MM.1S (cell line): Measurements from ENCODE around the gene RPP40.

Source experiments
- DNase-seq: peaks from one replicate; pipeline ENCODE4 v3.0.0-alpha.2; 2015
- H2AFZ ChIP-seq: fragments of 300-600 bp; sonication (generic); 2 replicates; pipeline ENCODE4 v1.6.0; 2016; ENCODE audit warnings: antibody characterized with exemption, low read length
- H3F3A ChIP-seq: fragments of 300-600 bp; sonication (generic); 2 replicates; pipeline ENCODE4 v1.6.1; 2016; ENCODE audit warnings: mild to moderate bottlenecking, antibody characterized with exemption, low read length, moderate library complexity, mixed read lengths; ENCODE audit not compliant: insufficient read depth
- H3K27ac ChIP-seq: fragments of 300-600 bp; sonication (generic); 2 replicates; pipeline ENCODE4 v1.5.1; 2016; ENCODE audit warnings: mild to moderate bottlenecking, low read length
- H3K27me3 ChIP-seq: fragments of 300-600 bp; sonication (generic); replicated peaks from 2 replicates; pipeline ENCODE4 v1.6.0; 2016; ENCODE audit warnings: low read length; ENCODE audit not compliant: insufficient read depth
- H3K36me3 ChIP-seq: fragments of 300-600 bp; sonication (generic); replicated peaks from 2 replicates; pipeline ENCODE4 v1.6.1; 2016; ENCODE audit warnings: mild to moderate bottlenecking, low read length, mixed read lengths; ENCODE audit not compliant: insufficient read depth
- H3K4me1 ChIP-seq: fragments of 300-600 bp; sonication (generic); 2 replicates; pipeline ENCODE4 v1.6.1; 2016; ENCODE audit warnings: low read length, mixed read lengths
- H3K4me2 ChIP-seq: fragments of 300-600 bp; sonication (generic); 2 replicates; pipeline ENCODE4 v1.6.0; 2016; ENCODE audit warnings: low read depth, low read length
- H3K4me3 ChIP-seq: fragments of 300-600 bp; sonication (generic); 2 replicates; pipeline ENCODE4 v1.5.1; 2016; ENCODE audit warnings: low read length, mixed read lengths
- H3K79me2 ChIP-seq: fragments of 300-600 bp; sonication (generic); 2 replicates; pipeline ENCODE4 v1.6.1; 2016; ENCODE audit warnings: mixed run types, low read length, mixed read lengths
- H3K9ac ChIP-seq: fragments of 300-600 bp; sonication (generic); 2 replicates; pipeline ENCODE4 v1.6.1; 2016; ENCODE audit warnings: low read length, mixed read lengths
- H3K9me2 ChIP-seq: fragments of 300-600 bp; sonication (generic); replicated peaks from 2 replicates; pipeline ENCODE4 v1.6.1; 2016; ENCODE audit warnings: mild to moderate bottlenecking, low read length, mixed read lengths; ENCODE audit not compliant: insufficient read depth
- H3K9me3 ChIP-seq: fragments of 300-600 bp; sonication (generic); replicated peaks from 2 replicates; pipeline ENCODE4 v1.6.1; 2016; ENCODE audit warnings: mild to moderate bottlenecking, low read length, mixed read lengths; ENCODE audit not compliant: insufficient read depth
- H4K20me1 ChIP-seq: fragments of 300-600 bp; sonication (generic); 2 replicates; pipeline ENCODE4 v1.6.1; 2016; ENCODE audit warnings: mild to moderate bottlenecking, low read length, moderate library complexity, mixed read lengths; ENCODE audit not compliant: insufficient read depth
- EZH2 ChIP-seq: fragments of 300-600 bp; sonication (generic); optimal IDR thresholded peaks from 2 replicates; pipeline ENCODE3; 2017; ENCODE audit warnings: low read depth, mild to moderate bottlenecking, antibody characterized with exemption, low read length, mixed read lengths
- EZH2phosphoT487 ChIP-seq: fragments of 300-600 bp; sonication (generic); IDR thresholded peaks from 2 replicates; pipeline ENCODE4 v1.6.1; 2018; ENCODE audit warnings: antibody characterized with exemption, low read length
- TF ChIP-seq, protein P1 (sequence below): fragments of 300-600 bp; sonication (generic); IDR thresholded peaks from 2 replicates; pipeline ENCODE4 v1.5.1; 2016; ENCODE audit warnings: antibody characterized with exemption, low read length, mixed read lengths

RPP40 gene

DNA sequence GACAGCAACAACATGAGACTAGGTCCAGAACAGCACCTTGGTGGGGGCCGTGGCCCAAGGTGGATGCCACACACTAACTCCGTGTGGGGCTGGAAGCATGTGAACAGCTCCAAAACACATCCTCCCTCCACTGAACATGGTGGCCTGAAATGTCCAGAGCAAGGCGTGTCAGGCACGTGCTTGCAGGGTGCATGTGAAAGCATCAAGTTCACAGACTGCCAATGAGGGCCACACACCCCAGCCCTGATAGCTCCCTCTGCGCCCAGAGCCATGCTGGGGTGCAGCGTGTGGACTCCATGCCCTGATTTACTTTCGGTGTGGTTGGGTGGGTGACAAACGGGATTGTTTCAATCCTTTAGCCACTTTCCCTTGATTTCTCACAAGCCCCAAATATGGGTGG, 20.1 kb upstream of the RPP40 start:
- Histone ChIP-seq H3K9ac (no peak overlapping the region), H3K9me3 (no peaks in the 10 kb centered on the region), H3K27ac (no peak overlapping the region), H3K4me3 (no peak overlapping the region), H4K20me1 (no peaks in the 10 kb centered on the region), H2AFZ (no peak overlapping the region), H3F3A (no peaks in the 10 kb centered on the region), H3K36me3 (no peaks in the 10 kb centered on the region), H3K4me1 (no peaks in the 10 kb centered on the region), H3K9me2 (no peaks in the 10 kb centered on the region), H3K27me3 (no peaks in the 10 kb centered on the region), H3K79me2 (no peaks in the 10 kb centered on the region), H3K4me2 (no peak overlapping the region)
- TF ChIP-seq, protein P1, sequence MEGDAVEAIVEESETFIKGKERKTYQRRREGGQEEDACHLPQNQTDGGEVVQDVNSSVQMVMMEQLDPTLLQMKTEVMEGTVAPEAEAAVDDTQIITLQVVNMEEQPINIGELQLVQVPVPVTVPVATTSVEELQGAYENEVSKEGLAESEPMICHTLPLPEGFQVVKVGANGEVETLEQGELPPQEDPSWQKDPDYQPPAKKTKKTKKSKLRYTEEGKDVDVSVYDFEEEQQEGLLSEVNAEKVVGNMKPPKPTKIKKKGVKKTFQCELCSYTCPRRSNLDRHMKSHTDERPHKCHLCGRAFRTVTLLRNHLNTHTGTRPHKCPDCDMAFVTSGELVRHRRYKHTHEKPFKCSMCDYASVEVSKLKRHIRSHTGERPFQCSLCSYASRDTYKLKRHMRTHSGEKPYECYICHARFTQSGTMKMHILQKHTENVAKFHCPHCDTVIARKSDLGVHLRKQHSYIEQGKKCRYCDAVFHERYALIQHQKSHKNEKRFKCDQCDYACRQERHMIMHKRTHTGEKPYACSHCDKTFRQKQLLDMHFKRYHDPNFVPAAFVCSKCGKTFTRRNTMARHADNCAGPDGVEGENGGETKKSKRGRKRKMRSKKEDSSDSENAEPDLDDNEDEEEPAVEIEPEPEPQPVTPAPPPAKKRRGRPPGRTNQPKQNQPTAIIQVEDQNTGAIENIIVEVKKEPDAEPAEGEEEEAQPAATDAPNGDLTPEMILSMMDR, result no peak
- TF ChIP-seq EZH2, result no peak
- TF ChIP-seq EZH2phosphoT487, result no peak
- no peak for DNase-seq

DNA sequence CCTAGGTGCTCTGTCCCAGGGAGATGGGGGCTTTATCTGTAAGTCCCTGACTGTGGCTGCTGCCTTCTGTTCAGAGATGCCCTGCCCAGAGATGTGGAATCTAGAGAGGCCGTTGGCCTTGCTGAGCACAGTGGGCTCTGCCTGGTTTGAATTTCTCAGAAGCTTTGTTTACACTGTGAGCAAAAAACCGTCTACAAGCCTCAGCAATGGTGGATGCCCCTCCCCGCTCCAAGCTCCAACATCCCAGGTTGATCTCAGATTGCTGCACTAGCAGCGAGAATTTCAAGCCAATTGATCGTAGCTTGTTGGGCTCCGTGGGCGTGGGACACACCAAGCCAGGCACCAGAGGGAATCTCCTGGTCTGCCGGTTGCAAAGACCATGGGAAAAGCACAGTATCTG, 16.3 kb upstream of the RPP40 start:
- H2AFZ ChIP-seq, result no peak overlapping the region

DNA sequence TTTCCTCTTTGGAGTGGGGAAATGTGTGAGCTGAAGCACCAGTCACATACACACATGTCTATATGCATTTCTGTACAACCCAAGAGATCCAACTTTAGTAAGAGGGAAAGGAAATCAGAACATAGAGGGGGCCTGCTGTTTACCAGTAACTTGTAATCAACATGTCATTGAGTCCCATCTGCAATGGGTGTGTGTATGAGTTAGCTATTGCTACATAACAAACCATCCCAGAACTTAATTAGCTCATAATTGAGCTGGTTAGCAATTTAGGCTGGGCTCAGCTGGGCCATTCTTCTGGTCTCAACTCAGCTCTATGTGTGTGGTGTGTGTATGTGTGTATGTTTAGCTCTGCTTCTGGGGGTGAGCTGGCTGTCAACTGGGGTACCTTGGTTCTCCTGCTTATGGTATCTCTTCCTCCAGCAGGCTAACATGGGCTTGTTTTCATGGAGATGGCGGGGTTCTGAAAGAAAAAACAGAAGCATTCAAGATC, 10.3 kb upstream of the RPP40 start:
- no peaks in the 10 kb centered on the region for H3K9me2 ChIP-seq
- H3K4me3 ChIP-seq, result no peak overlapping the region
- H4K20me1 ChIP-seq, result no peaks in the 10 kb centered on the region
- no peaks in the 10 kb centered on the region for H3K9me3 ChIP-seq
- H3K27me3 ChIP-seq, result no peaks in the 10 kb centered on the region
- no peaks in the 10 kb centered on the region for H3K79me2 ChIP-seq
- H3K4me2 ChIP-seq, result no peak overlapping the region
- TF ChIP-seq, protein P1, result no peak
- TF ChIP-seq EZH2 (no peak), EZH2phosphoT487 (no peak)
- no peak overlapping the region for H2AFZ ChIP-seq
- H3K4me1 ChIP-seq, result no peaks in the 10 kb centered on the region
- H3K27ac ChIP-seq, result no peak overlapping the region
- no peak for DNase-seq
- no peaks in the 10 kb centered on the region for H3K36me3 ChIP-seq
- H3F3A ChIP-seq, result no peaks in the 10 kb centered on the region
- no peak overlapping the region for H3K9ac ChIP-seq

More for the DNA sequence above, 16.3 kb upstream of the RPP40 start:
- DNase-seq, result no peak
- H3K36me3 ChIP-seq, result no peaks in the 10 kb centered on the region
- H3K27me3 ChIP-seq, result no peaks in the 10 kb centered on the region
- no peak overlapping the region for H3K9ac ChIP-seq
- H3K27ac ChIP-seq, result no peak overlapping the region
- no peak overlapping the region for H3K4me2 ChIP-seq
- H3K4me3 ChIP-seq, result no peak overlapping the region
- TF ChIP-seq EZH2phosphoT487, result no peak
- TF ChIP-seq, protein P1, result no peak
- no peak for TF ChIP-seq EZH2
- no peaks in the 10 kb centered on the region for H4K20me1 ChIP-seq
- H3K4me1 ChIP-seq, result no peaks in the 10 kb centered on the region
- no peaks in the 10 kb centered on the region for H3K9me2 ChIP-seq
- no peaks in the 10 kb centered on the region for H3K79me2 ChIP-seq
- H3F3A ChIP-seq, result no peaks in the 10 kb centered on the region
- no peaks in the 10 kb centered on the region for H3K9me3 ChIP-seq
